Testis (tissue), 3 donors: ENCODE data around the gene VAV2. TPM values are rescaled to one million over a fixed set of nuclear protein-coding genes. Genes with fewer than 3 reads are reported as not detected.

ENCODE experiments used
- DNase-seq: peaks from one replicate; pipeline ENCODE4 v3.0.0-alpha.2; 2019
- H3K27ac ChIP-seq, 2 donors: fragments of 200-600 bp; sonication (generic); one replicate each; pipeline ENCODE4 v1.5.1; 2019
- H3K27me3 ChIP-seq: fragments of 200-600 bp; sonication (generic); one replicate; pipeline ENCODE4 v1.5.1; 2019
- H3K36me3 ChIP-seq: fragments of 200-600 bp; sonication (generic); one replicate; pipeline ENCODE4 v1.5.1; 2017; ENCODE audit warnings: low read depth; ENCODE audit errors: missing control alignments
- H3K4me1 ChIP-seq: fragments of 200-600 bp; sonication (generic); one replicate; pipeline ENCODE4 v1.5.1; 2019
- H3K4me3 ChIP-seq, 2 donors: fragments of 200-600 bp; sonication (generic); one replicate each; pipeline ENCODE4 v1.5.1; 2017 to 2019
- H3K9me3 ChIP-seq: fragments of 200-600 bp; sonication (generic); one replicate; pipeline ENCODE4 v1.5.1; 2017
- CTCF ChIP-seq, 3 experiments: fragments of 450-650 bp in 2 of 3; fragments of 200-600 bp in 1 of 3; sonication (generic) in 1 of 3; IDR thresholded peaks; one replicate each; pipeline ENCODE4 v1.5.1; 2016 to 2019; ENCODE audit warnings: antibody characterized with exemption in 3 of 3, mild to moderate bottlenecking in 2 of 3, moderate library complexity in 1 of 3
- POLR2A ChIP-seq: fragments of 450-650 bp; IDR thresholded peaks from one replicate; pipeline ENCODE4 v1.6.1; 2017; ENCODE audit warnings: antibody characterized with exemption, mild to moderate bottlenecking, moderate library complexity
- WGBS, 2 donors: methylation state at CpG; one replicate each; pipeline ENCODE4 v1.1.5; 2018; 5-methylcytosine and 5-hydroxymethylcytosine counted together
- intact Hi-C: fragments of 100-400 bp; cut with DNase I; formaldehyde crosslinking; loops from one replicate; pipeline ENCODE4 v1.15.1; 2023; ENCODE audit warnings: low total_unique reads
- polyA plus RNA-seq: library from polyadenylated mRNA; stranded (reverse); fragments of 350-450 nt; fragmentation: Illumina TruSeq; extraction: RNeasy Lipid Tissue Mini Kit (QIAGEN cat#74804); gene quantifications from one replicate; pipeline ENCODE4 v1.2.3, GENCODE V29; 2014; ENCODE audit warnings: low read depth, low replicate concordance; ENCODE audit not compliant: insufficient read depth
- total RNA-seq, 2 donors: library from RNA; depleted of rRNA; stranded (reverse); fragments of >200 nt; gene quantifications; one replicate each; pipeline ENCODE4 v1.2.3, GENCODE V29; 2016

The VAV2 gene
- total and polyA plus RNA-seq, 3 donors from 2014 or later, result 11.0 to 14.1 (median 12.2) TPM

GRCh38 chr9:133852431-133852830, 139.7 kb downstream of the VAV2 start:
- Histone ChIP-seq H3K4me3 (no peak overlapping the region), H3K4me1 (no peaks in the 10 kb centered on the region), H3K27me3 (no peaks in the 10 kb centered on the region), H3K27ac (no peak overlapping the region), H3K9me3 (no peaks in the 10 kb centered on the region), H3K36me3 (no peaks in the 10 kb centered on the region)
- no peak for DNase-seq
- intact Hi-C loops, result no loop called here
- TF ChIP-seq POLR2A, result no peak
- no peak for TF ChIP-seq CTCF (IDR thresholded peaks at IDR 0.05)
- 86 to 89% methylated on average over 6 of the region's 6 CpGs for WGBS, 2 donors

GRCh38 chr9:133851693-133852092, 140.4 kb downstream of the VAV2 start:
- intact Hi-C loops, result no loop called here
- H3K4me3 ChIP-seq, result no peak overlapping the region
- H3K36me3 ChIP-seq, result no peaks in the 10 kb centered on the region
- no peak for DNase-seq
- no peak for TF ChIP-seq POLR2A
- no peak for TF ChIP-seq CTCF (IDR thresholded peaks at IDR 0.05)
- H3K27me3 ChIP-seq, result no peaks in the 10 kb centered on the region
- 96% methylated on average over 1 of the region's 1 CpG for WGBS, 2 donors
- H3K9me3 ChIP-seq, result no peaks in the 10 kb centered on the region
- H3K27ac ChIP-seq, result no peak overlapping the region
- no peaks in the 10 kb centered on the region for H3K4me1 ChIP-seq

GRCh38 chr9:133850937-133851336, 141.2 kb downstream of the VAV2 start:
- Histone ChIP-seq H3K27ac (no peak overlapping the region), H3K4me1 (no peaks in the 10 kb centered on the region), H3K36me3 (no peaks in the 10 kb centered on the region), H3K4me3 (no peak overlapping the region), H3K9me3 (no peaks in the 10 kb centered on the region), H3K27me3 (no peaks in the 10 kb centered on the region)
- no peak for DNase-seq
- TF ChIP-seq POLR2A, result no peak
- WGBS, 2 donors, result 91 to 95% methylated on average over 7 of the region's 7 CpGs
- intact Hi-C loops, result no loop called here

- no peak overlapping the region for H3K27ac ChIP-seq
Observed at GRCh38 chr9:133850161-133850560, 142.0 kb downstream of the VAV2 start.

GRCh38 chr9:133849110-133849670, 142.9 kb downstream of the VAV2 start:
- no peaks in the 10 kb centered on the region for H3K4me1 ChIP-seq
- 91 to 92% methylated on average over 10 to 16 of the region's 16 CpGs for WGBS, 2 donors
- H3K36me3 ChIP-seq, result no peaks in the 10 kb centered on the region
- no peak overlapping the region for H3K27ac ChIP-seq
- no peak for DNase-seq
- H3K27me3 ChIP-seq, result no peaks in the 10 kb centered on the region
- H3K4me3 ChIP-seq, result no peak overlapping the region
- no peaks in the 10 kb centered on the region for H3K9me3 ChIP-seq
- intact Hi-C loops, result no loop called here
- TF ChIP-seq POLR2A (no peak), CTCF (IDR thresholded peaks at IDR 0.05) (no peak)

More at GRCh38 chr9:133850161-133850560, 142.0 kb downstream of the VAV2 start:
- H3K9me3 ChIP-seq, result no peaks in the 10 kb centered on the region
- no peak for DNase-seq
- TF ChIP-seq POLR2A (no peak), CTCF (IDR thresholded peaks at IDR 0.05) (no peak)
- intact Hi-C loops, result no loop called here
- WGBS, 2 donors, result 89 to 94% methylated on average over 6 to 9 of the region's 9 CpGs
- H3K36me3 ChIP-seq, result no peaks in the 10 kb centered on the region
- H3K4me3 ChIP-seq, result no peak overlapping the region
- H3K4me1 ChIP-seq, result no peaks in the 10 kb centered on the region
- no peaks in the 10 kb centered on the region for H3K27me3 ChIP-seq
